A549 (cell line): ENCODE results near the gene ALDH1A2. TPM values are rescaled to one million over a fixed set of nuclear protein-coding genes. Genes with fewer than 3 reads are reported as not detected.

ENCODE experiments used
- ATAC-seq, 2 experiments: fragments of 200-7000 bp in 1 of 2; fragments of >200 bp in 1 of 2; cut with Nextera tagmentation in 1 of 2; cut with Tn5 transposase in 1 of 2; 3 replicates each; pipeline versions ENCODE4 v1.8.0 to v1.9.1; 2018 to 2020; ENCODE audit warnings: mild to moderate bottlenecking in 1 of 2, moderate library complexity in 1 of 2
- CTCF ChIA-PET: fragments of 300-600 bp; sonication (Branson Sonifier 250); formaldehyde crosslinking; extraction: SDS; loops from one replicate; lab custom pipeline; 2021; ENCODE audit warnings: antibody characterized with exemption, inconsistent platforms; lab: Yijun Ruan, JAX
- POLR2A ChIA-PET: fragments of 350-600 bp; formaldehyde crosslinking; extraction: SDS; loops from one replicate; lab custom pipeline; 2021; ENCODE audit warnings: antibody characterized with exemption, inconsistent platforms; lab: Yijun Ruan, JAX
- DNase-seq, 2 experiments: peaks; one replicate each; pipeline versions ENCODE4 v3.0.0 to v3.0.0-alpha.2; 2011 to 2016; ENCODE audit warnings: low read depth in 1 of 2, low spot score in 1 of 2
- FAIRE-seq: peaks from 2 replicates; lab custom pipeline; 2011; peaks lifted over from hg19 to GRCh38; lab: Jason Lieb, UNC
- H3K27ac ChIP-seq, 2 experiments: fragments of >200 bp; sonication (Bioruptor Twin); formaldehyde crosslinking; 3 replicates each; pipeline ENCODE4 v1.5.1; 2016 to 2017
- H3K4me1 ChIP-seq: fragments of >200 bp; sonication (Bioruptor Twin); formaldehyde crosslinking; 3 replicates; pipeline ENCODE4 v1.6.1; 2016
- H3K4me2 ChIP-seq: fragments of >200 bp; sonication (Bioruptor Twin); formaldehyde crosslinking; 3 replicates; pipeline ENCODE4 v1.6.1; 2016
- H3K4me3 ChIP-seq: fragments of >200 bp; sonication (Bioruptor Twin); formaldehyde crosslinking; 3 replicates; pipeline ENCODE4 v1.5.1; 2016
- H3K9me3 ChIP-seq: fragments of >200 bp; sonication (Bioruptor Twin); formaldehyde crosslinking; 3 replicates; pipeline ENCODE4 v1.6.1; 2016
- ATOH8 ChIP-seq: fragments of 250-450 bp; sonication (Bioruptor Pico); IDR thresholded peaks from 2 replicates; pipeline ENCODE4 v1.5.0; 2020; ENCODE audit warnings: low read depth, mild to moderate bottlenecking, moderate library complexity
- BCL3 ChIP-seq: fragments of >200 bp; sonication (Bioruptor Twin); formaldehyde crosslinking; IDR thresholded peaks from 3 replicates; pipeline ENCODE4 v1.6.1; 2016
- CBX8 ChIP-seq: fragments of 200-600 bp; sonication (generic); IDR thresholded peaks from 2 replicates; pipeline ENCODE4 v1.6.1; 2016
- CHD4 ChIP-seq: fragments of 200-600 bp; sonication (generic); IDR thresholded peaks from 2 replicates; pipeline ENCODE4 v1.6.1; 2016; ENCODE audit warnings: antibody characterized with exemption, mild to moderate bottlenecking, borderline replicate concordance
- EP300 ChIP-seq, 2 experiments: fragments of >200 bp; sonication (Bioruptor Twin); formaldehyde crosslinking; IDR thresholded peaks; 2 replicates in 1 of 2; 3 replicates in 1 of 2; pipeline ENCODE4 v1.6.1; 2016 to 2017
- FOXS1 ChIP-seq: fragments of 250-450 bp; sonication (Bioruptor Pico); IDR thresholded peaks from 2 replicates; pipeline ENCODE4 v1.5.0; 2020; ENCODE audit warnings: mild to moderate bottlenecking, moderate library complexity
- JUNB ChIP-seq: fragments of >200 bp; sonication (Bioruptor Twin); formaldehyde crosslinking; IDR thresholded peaks from 2 replicates; pipeline ENCODE4 v1.6.1; 2016
- KDM5A ChIP-seq: fragments of 200-600 bp; sonication (generic); IDR thresholded peaks from 2 replicates; pipeline ENCODE4 v1.6.1; 2016; ENCODE audit warnings: antibody characterized with exemption, mild to moderate bottlenecking
- MAFK ChIP-seq: fragments of 450-650 bp; IDR thresholded peaks from 2 replicates; pipeline ENCODE4 v1.6.1; 2014; ENCODE audit not compliant: partially characterized antibody
- MAX ChIP-seq: IDR thresholded peaks from 2 replicates; pipeline ENCODE4 v1.6.1; 2012
- NR3C1 ChIP-seq: fragments of >200 bp; sonication (Bioruptor Twin); formaldehyde crosslinking; IDR thresholded peaks from 3 replicates; pipeline ENCODE4 v1.6.1; 2017
- PBX3 ChIP-seq: IDR thresholded peaks from 2 replicates; pipeline ENCODE4 v1.6.1; 2012
- PHF8 ChIP-seq: fragments of 200-600 bp; sonication (generic); IDR thresholded peaks from 2 replicates; pipeline ENCODE4 v1.6.1; 2016; ENCODE audit warnings: low read depth, mild to moderate bottlenecking, antibody characterized with exemption, moderate library complexity, borderline replicate concordance
- REST ChIP-seq: fragments of 200-600 bp; sonication (generic); IDR thresholded peaks from 2 replicates; pipeline ENCODE4 v1.6.1; 2016; ENCODE audit warnings: antibody characterized with exemption, mild to moderate bottlenecking, moderate library complexity
- RFX5 ChIP-seq: fragments of 450-650 bp; IDR thresholded peaks from 2 replicates; pipeline ENCODE4 v1.7.1; 2014; ENCODE audit warnings: antibody characterized with exemption, mild to moderate bottlenecking, moderate library complexity
- RNF2 ChIP-seq: fragments of 200-600 bp; sonication (generic); IDR thresholded peaks from 2 replicates; pipeline ENCODE4 v1.6.1; 2016; ENCODE audit warnings: low read depth, mild to moderate bottlenecking, antibody characterized with exemption, moderate library complexity, borderline replicate concordance
- ZC3H11A ChIP-seq: fragments of 450-650 bp; IDR thresholded peaks from 2 replicates; pipeline ENCODE4 v1.6.1; 2014; ENCODE audit warnings: antibody characterized with exemption, mild to moderate bottlenecking
- ZFP36 ChIP-seq: fragments of 450-650 bp; IDR thresholded peaks from 2 replicates; pipeline ENCODE4 v1.6.1; 2014; ENCODE audit warnings: borderline replicate concordance; ENCODE audit not compliant: partially characterized antibody
- WGBS: methylation state at CpG from one replicate; pipeline ENCODE4 v1.1.6; 2017; ENCODE audit errors: missing lambda C conversion rate; 5-methylcytosine and 5-hydroxymethylcytosine counted together
- polyA plus RNA-seq, 4 experiments: library from polyadenylated mRNA; depleted of rRNA in 3 of 4; stranded (reverse); fragments of >200 nt; fragmentation: RNase III in 1 of 4; extraction: RNeasy Plus Mini Kit Qiagen cat#74134 plus additional on column Dnase treatment in 1 of 4; gene quantifications; 2 replicates in 3 of 4; 3 replicates in 1 of 4; pipeline ENCODE4 v1.2.3, GENCODE V29; 2011 to 2017

ALDH1A2 gene
- polyA plus RNA-seq, 2 of the 4 experiments (the other 2 are of a cell fraction) = 0.23 to 0.35 TPM

GRCh38 chr15:57916695-57917094 lies 148.8 kb downstream of the ALDH1A2 start:
- 26% methylated on average over 8 of the region's 8 CpGs for WGBS
- FAIRE-seq (no peak), ATAC-seq (no peak), DNase-seq (no peak)
- Histone ChIP-seq H3K9me3 (no peaks in the 10 kb centered on the region), H3K4me2 (no peak overlapping the region), H3K27ac (no peak overlapping the region), H3K4me3 (no peak overlapping the region), H3K4me1 (peaks cover 9% of the 10 kb centered on the region; the same call in 2 of the 3 replicates)
- POLR2A ChIA-PET = no interaction called here
- CTCF ChIA-PET = interaction anchor here (1.2 to 2.0 kb wide), 2 partner anchors 10 to 37 kb away, joined by 3 to 5 read pairs; no protein-coding TSS in a partner anchor
- TF ChIP-seq JUNB (no peak), MAFK (no peak), KDM5A (no peak), CHD4 (no peak), MAX (no peak), RNF2 (no peak), ZC3H11A (no peak)

- Histone ChIP-seq H3K4me3 (no peak overlapping the region), H3K4me2 (no peak overlapping the region), H3K9me3 (no peaks in the 10 kb centered on the region)
- DNase-seq (no peak), FAIRE-seq (no peak), ATAC-seq (no peak)
- 78% methylated on average over 15 of the region's 15 CpGs for WGBS
- TF ChIP-seq FOXS1 = no peak
- TF ChIP-seq ATOH8 = no peak
- TF ChIP-seq CBX8 = no peak
- TF ChIP-seq MAFK = no peak
- TF ChIP-seq REST = no peak
- no peak for TF ChIP-seq CHD4
- TF ChIP-seq NR3C1 = no peak
- no peak for TF ChIP-seq RFX5
- TF ChIP-seq RNF2 = no peak
- no peak for TF ChIP-seq ZFP36
- TF ChIP-seq BCL3 = no peak
- TF ChIP-seq PHF8 = no peak
- TF ChIP-seq EP300 (IDR thresholded peaks at IDR 0.05) = no peak
- TF ChIP-seq PBX3 = no peak
- TF ChIP-seq, all 56 proteins: peak for 0
- peaks cover 9% of the 10 kb centered on the region; the same call in 2 of the 3 replicates for H3K4me1 ChIP-seq
- ChIA-PET CTCF (interaction anchor here (0.8 to 2.0 kb wide), 3 partner anchors 10 to 183 kb away, joined by 3 to 5 read pairs (median 3); no protein-coding TSS in a partner anchor), POLR2A (no interaction called here)
- no peak overlapping the region for H3K27ac ChIP-seq
Observed at GRCh38 chr15:57915827-57916531, 149.5 kb downstream of the ALDH1A2 start.
